ENCODE results near the gene QARS1.
A peak's percentile ranks its signal among the peaks of the same experiment; 100 is the strongest.

The QARS1 gene

DNA sequence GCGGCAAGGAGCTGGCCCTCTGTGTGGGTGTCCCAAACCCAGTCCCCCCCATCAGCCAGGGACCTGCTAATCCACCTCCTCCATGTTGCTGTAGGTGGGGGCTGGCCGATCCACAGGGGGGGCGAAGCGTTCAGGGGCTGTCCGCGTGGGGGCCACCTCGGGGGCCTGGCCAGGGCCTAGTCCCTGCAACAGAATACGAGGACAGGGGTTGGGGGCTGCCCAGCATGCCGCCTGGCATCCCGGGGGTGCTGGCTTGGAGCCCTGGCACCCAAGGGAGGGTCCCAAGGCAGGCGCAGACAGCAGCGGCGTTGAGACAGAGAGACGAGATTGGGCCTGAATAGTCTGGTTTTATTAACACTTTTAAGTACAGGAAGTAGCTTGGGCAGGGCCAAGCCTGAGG lies 3.8 kb upstream of the QARS1 start:
- peaks cover 13% of the 10 kb centered on the region for H3K4me1 ChIP-seq
- no peak overlapping the region for H3K9ac ChIP-seq
- H3K27ac ChIP-seq, result no peak overlapping the region
- H2AFZ ChIP-seq, result no peak overlapping the region
- no peak overlapping the region for H3K4me2 ChIP-seq (ENCODE audit: low read length)
- TF ChIP-seq, protein P1, sequence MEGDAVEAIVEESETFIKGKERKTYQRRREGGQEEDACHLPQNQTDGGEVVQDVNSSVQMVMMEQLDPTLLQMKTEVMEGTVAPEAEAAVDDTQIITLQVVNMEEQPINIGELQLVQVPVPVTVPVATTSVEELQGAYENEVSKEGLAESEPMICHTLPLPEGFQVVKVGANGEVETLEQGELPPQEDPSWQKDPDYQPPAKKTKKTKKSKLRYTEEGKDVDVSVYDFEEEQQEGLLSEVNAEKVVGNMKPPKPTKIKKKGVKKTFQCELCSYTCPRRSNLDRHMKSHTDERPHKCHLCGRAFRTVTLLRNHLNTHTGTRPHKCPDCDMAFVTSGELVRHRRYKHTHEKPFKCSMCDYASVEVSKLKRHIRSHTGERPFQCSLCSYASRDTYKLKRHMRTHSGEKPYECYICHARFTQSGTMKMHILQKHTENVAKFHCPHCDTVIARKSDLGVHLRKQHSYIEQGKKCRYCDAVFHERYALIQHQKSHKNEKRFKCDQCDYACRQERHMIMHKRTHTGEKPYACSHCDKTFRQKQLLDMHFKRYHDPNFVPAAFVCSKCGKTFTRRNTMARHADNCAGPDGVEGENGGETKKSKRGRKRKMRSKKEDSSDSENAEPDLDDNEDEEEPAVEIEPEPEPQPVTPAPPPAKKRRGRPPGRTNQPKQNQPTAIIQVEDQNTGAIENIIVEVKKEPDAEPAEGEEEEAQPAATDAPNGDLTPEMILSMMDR (IDR thresholded peaks at IDR 0.05), result no peak
- H3K27me3 ChIP-seq (ENCODE audit: control insufficient read depth, insufficient read depth, low read length), result no peaks in the 10 kb centered on the region
- H3K9me3 ChIP-seq (ENCODE audit: control insufficient read depth, low read length), result no peaks in the 10 kb centered on the region
- H3K79me2 ChIP-seq, result no peaks in the 10 kb centered on the region
- H3K36me3 ChIP-seq (ENCODE audit: control insufficient read depth, insufficient read depth, low read length), result no peaks in the 10 kb centered on the region
- no peak overlapping the region for H3K4me3 ChIP-seq (ENCODE audit: low read depth, low read length)

- Histone ChIP-seq H3K9ac (peak overlapping the region; percentile 84), H3K4me1 (peaks cover 13% of the 10 kb centered on the region), H3K79me2 (no peaks in the 10 kb centered on the region), H3K4me3 (ENCODE audit: low read depth, low read length) (peak overlapping the region; percentile 91), H2AFZ (peak overlapping the region; percentile 93), H3K4me2 (ENCODE audit: low read length) (peak overlapping the region; percentile 84), H3K27me3 (ENCODE audit: control insufficient read depth, insufficient read depth, low read length) (no peaks in the 10 kb centered on the region), H3K27ac (peak overlapping the region; percentile 80), H3K36me3 (ENCODE audit: control insufficient read depth, insufficient read depth, low read length) (no peaks in the 10 kb centered on the region), H3K9me3 (ENCODE audit: control insufficient read depth, low read length) (no peaks in the 10 kb centered on the region)
- TF ChIP-seq, protein P1 (IDR thresholded peaks at IDR 0.05), result no peak
Measured at GRCh38 chr3:49104052-49104426, 518 bp downstream of the QARS1 start.

- H3K4me1 ChIP-seq, result peaks cover 9% of the 10 kb centered on the region
- H3K9me3 ChIP-seq (ENCODE audit: control insufficient read depth, low read length), result no peaks in the 10 kb centered on the region
- H3K9ac ChIP-seq, result no peak overlapping the region
- TF ChIP-seq, protein P1 (IDR thresholded peaks at IDR 0.05), result no peak
- no peaks in the 10 kb centered on the region for H3K27me3 ChIP-seq (ENCODE audit: control insufficient read depth, insufficient read depth, low read length)
- H3K79me2 ChIP-seq, result no peaks in the 10 kb centered on the region
- H3K27ac ChIP-seq, result no peak overlapping the region
- H3K36me3 ChIP-seq (ENCODE audit: control insufficient read depth, insufficient read depth, low read length), result no peaks in the 10 kb centered on the region
- H3K4me3 ChIP-seq (ENCODE audit: low read depth, low read length), result no peak overlapping the region
- no peak overlapping the region for H2AFZ ChIP-seq
- no peak overlapping the region for H3K4me2 ChIP-seq (ENCODE audit: low read length)
Measured at GRCh38 chr3:49100046-49100615, 4.4 kb downstream of the QARS1 start.

GRCh38 chr3:49098910-49099630 lies 5.5 kb downstream of the QARS1 start:
- H3K79me2 ChIP-seq, result no peaks in the 10 kb centered on the region
- no peak overlapping the region for H3K27ac ChIP-seq
- H3K9me3 ChIP-seq (ENCODE audit: control insufficient read depth, low read length), result no peaks in the 10 kb centered on the region
- H2AFZ ChIP-seq, result no peak overlapping the region
- no peaks in the 10 kb centered on the region for H3K27me3 ChIP-seq (ENCODE audit: control insufficient read depth, insufficient read depth, low read length)
- peaks cover 9% of the 10 kb centered on the region for H3K4me1 ChIP-seq
- H3K4me3 ChIP-seq (ENCODE audit: low read depth, low read length), result no peak overlapping the region
- H3K4me2 ChIP-seq (ENCODE audit: low read length), result no peak overlapping the region
- TF ChIP-seq, protein P1 (IDR thresholded peaks at IDR 0.05), result no peak
- H3K9ac ChIP-seq, result no peak overlapping the region
- H3K36me3 ChIP-seq (ENCODE audit: control insufficient read depth, insufficient read depth, low read length), result no peaks in the 10 kb centered on the region

- H3K27ac ChIP-seq, result no peak overlapping the region
- TF ChIP-seq, protein P1 (IDR thresholded peaks at IDR 0.05), result no peak
- H3K36me3 ChIP-seq (ENCODE audit: control insufficient read depth, insufficient read depth, low read length), result no peaks in the 10 kb centered on the region
Measured at GRCh38 chr3:49098429-49098828, 6.1 kb downstream of the QARS1 start.

More at GRCh38 chr3:49098429-49098828, 6.1 kb downstream of the QARS1 start:
- H3K4me2 ChIP-seq (ENCODE audit: low read length), result no peak overlapping the region
- peaks cover 4% of the 10 kb centered on the region for H3K4me1 ChIP-seq
- no peaks in the 10 kb centered on the region for H3K9me3 ChIP-seq (ENCODE audit: control insufficient read depth, low read length)
- H2AFZ ChIP-seq, result no peak overlapping the region
- no peak overlapping the region for H3K9ac ChIP-seq
- H3K27me3 ChIP-seq (ENCODE audit: control insufficient read depth, insufficient read depth, low read length), result no peaks in the 10 kb centered on the region
- H3K79me2 ChIP-seq, result no peaks in the 10 kb centered on the region
- no peak overlapping the region for H3K4me3 ChIP-seq (ENCODE audit: low read depth, low read length)
